GM21723 (cell line): Measurements from ENCODE around the gene PGLYRP1.

ENCODE experiments used
- ATAC-seq: cut with Tn5 transposase; IDR thresholded peaks from one replicate; pipeline ENCODE4 v1.9.1; 2021; ENCODE audit warnings: mild to moderate bottlenecking, moderate library complexity; ENCODE audit not compliant: unreplicated experiment

Gene PGLYRP1

GRCh38 chr19:45971260-45971902, 51.5 kb downstream of the PGLYRP1 start:
- ATAC-seq = no peak

- no peak for ATAC-seq
These were observed 53.2 kb downstream of the PGLYRP1 start for GRCh38 chr19:45969676-45970075.
